SW 1271 (cell line): ENCODE results near the gene ARHGEF37.
"Not testable (repeated sequence)": the region's sequence is repeated elsewhere in the genome, so short reads cannot be mapped to it uniquely, and the experiment has no call there.

Experiments used
- DNase-seq, 2 experiments: peaks; one replicate each; lab custom pipeline; 2025; lab: John Stamatoyannopoulos, UW

ARHGEF37 gene, protein sequence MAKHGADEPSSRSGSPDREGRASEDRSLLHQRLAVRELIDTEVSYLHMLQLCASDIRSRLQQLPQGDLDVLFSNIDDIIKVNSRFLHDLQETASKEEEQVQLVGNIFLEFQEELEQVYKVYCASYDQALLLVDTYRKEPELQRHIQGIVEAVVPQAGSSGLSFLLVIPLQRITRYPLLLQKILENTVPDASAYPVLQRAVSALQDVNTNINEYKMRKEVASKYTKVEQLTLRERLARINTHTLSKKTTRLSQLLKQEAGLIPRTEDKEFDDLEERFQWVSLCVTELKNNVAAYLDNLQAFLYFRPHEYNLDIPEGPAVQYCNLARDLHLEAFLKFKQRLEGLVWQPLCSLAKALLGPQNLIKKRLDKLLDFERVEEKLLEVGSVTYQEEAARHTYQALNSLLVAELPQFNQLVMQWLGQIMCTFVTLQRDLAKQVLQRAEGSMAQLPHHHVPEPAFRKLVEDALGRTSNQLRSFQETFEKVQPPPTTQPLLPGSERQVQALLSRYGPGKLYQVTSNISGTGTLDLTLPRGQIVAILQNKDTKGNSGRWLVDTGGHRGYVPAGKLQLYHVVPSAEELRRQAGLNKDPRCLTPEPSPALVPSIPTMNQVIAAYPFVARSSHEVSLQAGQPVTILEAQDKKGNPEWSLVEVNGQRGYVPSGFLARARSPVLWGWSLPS

DNA sequence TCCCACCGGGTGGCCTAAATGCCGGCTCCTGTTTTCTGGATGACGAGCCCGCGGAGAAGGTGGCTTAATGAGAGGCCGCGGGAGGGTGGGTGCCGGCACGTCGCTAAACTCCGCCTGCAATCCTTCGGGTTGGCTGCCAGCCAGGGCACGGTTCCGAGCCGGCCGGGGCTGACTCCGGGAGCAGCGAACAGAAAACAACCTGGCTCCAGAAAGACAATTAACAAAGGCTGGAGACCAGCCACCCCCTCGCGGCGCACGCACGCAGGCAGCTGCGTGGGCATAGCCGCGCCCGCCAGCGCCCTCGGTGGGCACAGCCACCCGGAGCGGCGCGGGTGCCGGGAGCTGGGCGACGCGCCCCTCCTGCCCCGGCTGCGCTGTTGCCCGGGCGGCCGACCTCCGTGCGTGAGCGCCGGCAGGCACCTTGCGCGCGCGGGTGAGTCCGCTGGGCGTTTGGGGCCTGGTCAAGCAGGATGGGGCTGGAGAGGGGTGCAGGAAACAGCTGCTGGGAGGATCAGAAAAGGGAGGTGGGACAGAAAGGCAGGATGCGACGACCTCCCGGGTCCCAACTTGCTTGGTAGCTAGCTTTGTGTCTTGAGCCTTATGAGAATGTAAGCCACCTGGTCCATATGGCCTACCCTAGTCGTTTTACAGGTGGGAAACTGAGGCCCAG lies at the start of gene ARHGEF37:
ARHGEF37 (plus strand) TSS at position 307 of the 670 bp plus-strand sequence. CDS start 16,272 bp downstream, outside the sequence.
- DNase-seq: no peak

- no peak for DNase-seq
Measured at GRCh38 chr5:149532413-149532812, 48.9 kb upstream of the ARHGEF37 start.

- DNase-seq: not testable (repeated sequence)
Measured at GRCh38 chr5:149535787-149536186, 45.5 kb upstream of the ARHGEF37 start.

DNA sequence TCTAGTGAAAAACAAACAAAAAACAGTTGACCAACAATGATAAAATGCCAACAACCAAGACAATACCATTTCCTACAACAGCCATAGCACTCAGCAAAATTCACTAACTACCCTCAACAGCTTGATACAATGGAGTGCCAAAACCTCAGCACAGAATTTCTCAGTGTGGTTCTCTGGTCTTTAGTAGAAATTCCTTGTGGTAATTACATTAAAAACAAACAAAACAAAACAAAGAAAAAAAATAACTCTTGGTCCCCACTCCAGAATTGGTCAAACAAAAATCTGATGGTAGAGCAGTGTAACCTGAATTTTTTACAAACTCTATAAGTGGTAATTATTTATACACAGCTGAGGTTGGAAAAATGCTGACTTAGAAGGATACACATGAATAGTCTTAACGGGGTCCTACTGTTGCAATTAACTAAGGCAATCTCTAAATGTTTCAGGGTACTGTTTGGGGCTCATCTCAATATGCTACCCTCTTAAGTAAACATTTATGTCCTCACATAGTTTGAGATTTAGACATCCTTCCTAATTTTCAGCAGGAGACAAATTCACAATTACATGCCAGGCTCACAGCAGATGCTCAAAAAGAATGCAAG lies 43.8 kb upstream of the ARHGEF37 start:
- DNase-seq: no peak

GRCh38 chr5:149540089-149540488 lies 41.2 kb upstream of the ARHGEF37 start:
- DNase-seq: no peak

GRCh38 chr5:149541893-149542292 lies 39.4 kb upstream of the ARHGEF37 start:
- no peak for DNase-seq

DNA sequence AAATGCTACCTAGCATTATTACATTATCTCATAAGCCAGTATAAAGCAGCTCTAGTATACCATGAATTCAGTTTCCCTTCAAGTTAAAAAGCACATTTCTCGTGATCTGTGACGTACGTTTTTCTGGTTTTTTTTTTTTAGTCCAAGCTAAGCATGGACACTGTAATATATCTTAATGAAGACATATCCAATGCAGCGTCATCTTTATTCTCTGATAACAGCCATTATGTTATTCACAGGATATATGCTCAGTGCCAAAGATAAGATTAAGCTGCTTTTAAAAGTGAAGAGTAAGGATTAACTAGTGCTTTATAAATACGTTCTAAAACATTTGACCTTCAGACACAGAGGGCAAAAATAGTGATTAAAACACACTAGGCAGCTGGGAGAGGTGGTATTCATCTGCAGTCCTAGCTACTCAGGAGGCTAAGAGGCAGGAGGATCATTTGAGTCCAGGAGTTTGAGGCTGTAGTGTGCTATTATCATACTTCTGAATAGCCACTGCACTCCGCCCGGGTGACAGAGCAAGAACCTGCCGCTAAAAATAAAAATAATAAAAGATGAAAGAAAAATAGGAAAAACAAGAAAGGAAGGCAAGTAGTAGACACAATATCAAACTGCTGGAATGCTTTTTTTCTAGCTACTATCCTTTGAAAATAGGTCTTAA lies 37.8 kb upstream of the ARHGEF37 start:
- no peak for DNase-seq

- no peak for DNase-seq
Measured at GRCh38 chr5:149544028-149544420, 37.3 kb upstream of the ARHGEF37 start.

GRCh38 chr5:149545327-149545726 lies 36.0 kb upstream of the ARHGEF37 start:
- DNase-seq: no peak

- DNase-seq: no peak
Measured at GRCh38 chr5:149546974-149547373, 34.3 kb upstream of the ARHGEF37 start.

DNA sequence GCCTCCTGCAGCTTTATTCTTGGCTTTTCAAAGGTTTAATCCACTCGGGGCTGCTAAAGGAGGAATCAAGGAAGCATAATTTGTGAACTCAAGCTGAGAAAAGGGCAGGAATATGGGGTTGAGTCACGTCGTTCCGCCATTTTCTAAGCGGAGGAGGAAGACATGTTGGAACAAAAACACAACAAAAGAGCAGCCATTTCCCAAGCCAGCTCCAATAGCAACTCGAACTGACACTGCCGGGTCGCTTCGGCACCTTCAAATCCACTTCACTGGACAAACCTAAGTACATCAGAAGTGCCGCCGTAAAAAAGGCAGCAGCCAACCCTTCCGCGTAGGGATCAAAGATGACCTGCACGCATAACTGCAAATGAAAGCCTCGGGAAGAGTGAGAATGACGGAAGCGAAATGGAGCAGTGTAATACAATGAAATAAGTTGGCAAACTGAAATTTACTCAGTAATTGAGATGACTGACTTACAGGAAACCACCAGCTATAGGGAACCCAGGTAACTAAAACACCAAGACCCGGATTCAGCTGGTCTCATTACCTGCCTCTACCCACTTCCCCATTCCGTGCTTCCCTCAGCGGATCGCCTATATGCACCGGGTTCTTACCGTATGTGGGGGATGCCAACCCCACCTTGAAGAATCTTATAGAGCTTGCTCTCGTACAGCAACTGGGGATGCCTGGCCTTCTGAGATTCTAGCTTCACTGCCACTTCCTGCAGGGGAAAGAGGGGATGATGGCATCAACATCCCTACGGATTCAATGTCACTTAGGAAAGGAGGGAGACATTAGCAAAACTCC lies 31.6 kb upstream of the ARHGEF37 start:
- DNase-seq: peak; percentile 33 to 61

- DNase-seq: no peak
Measured at GRCh38 chr5:149550268-149550583, 31.1 kb upstream of the ARHGEF37 start.

GRCh38 chr5:149550594-149551226 lies 30.6 kb upstream of the ARHGEF37 start:
- peak in 1 of 2 experiments; percentile 65 for DNase-seq

GRCh38 chr5:149551227-149552037 lies 29.9 kb upstream of the ARHGEF37 start, which contains the start of gene CSNK1A1:
Gene CSNK1A1, minus strand, starts transcription at chr5:149551439. Its CDS starts 475 bp downstream, at chr5:149550964.
- peak; percentile 98 to 99 for DNase-seq

- no peak for DNase-seq
Measured at GRCh38 chr5:149552038-149552494, 29.2 kb upstream of the ARHGEF37 start.

GRCh38 chr5:149552553-149553160 lies 28.6 kb upstream of the ARHGEF37 start:
- DNase-seq: no peak

GRCh38 chr5:149559706-149560105 lies 21.6 kb upstream of the ARHGEF37 start:
- DNase-seq: no peak

DNA sequence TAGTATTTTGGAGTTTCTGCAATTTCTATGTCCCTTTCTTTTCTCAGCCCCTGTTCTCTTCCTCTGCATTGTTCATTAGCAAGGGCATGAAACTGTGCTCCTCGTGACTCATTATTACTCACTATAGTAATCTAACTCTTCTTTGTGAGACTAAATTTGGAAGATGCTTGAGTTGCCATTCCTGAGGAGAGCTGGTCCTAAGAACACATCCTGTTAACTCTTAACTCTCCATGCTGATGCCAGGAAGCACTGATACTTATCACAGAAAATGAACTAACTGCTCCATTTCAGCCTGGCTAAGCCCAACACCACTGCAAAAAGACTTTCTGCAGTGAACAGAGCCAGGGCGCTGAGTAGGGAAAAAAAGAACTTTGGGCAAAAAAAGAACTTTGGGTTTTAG lies 19.4 kb upstream of the ARHGEF37 start:
- peak; percentile 92 to 99 for DNase-seq

- peak in 1 of 2 experiments; percentile 40 for DNase-seq
Measured at GRCh38 chr5:149563466-149563865, 17.8 kb upstream of the ARHGEF37 start.
